Osteocyte (in vitro differentiated cells): ENCODE data around the gene TNFSF8. TPM values are rescaled to one million over a fixed set of nuclear protein-coding genes. Genes with fewer than 3 reads are reported as not detected.

Experiments
- DNase-seq: peaks from one replicate; pipeline ENCODE4 v3.0.0; 2021; ENCODE audit warnings: mixed read lengths; ENCODE audit not compliant: unreplicated experiment; ENCODE audit errors: extremely low spot score
- H3K27ac Mint-ChIP-seq: one replicate; pipeline ENCODE4 v1.8.0; 2021; ENCODE audit warnings: mild to moderate bottlenecking, mixed read lengths; ENCODE audit not compliant: unreplicated experiment
- H3K27me3 Mint-ChIP-seq: one replicate; pipeline ENCODE4 v1.8.0; 2021; ENCODE audit warnings: mixed read lengths; ENCODE audit not compliant: unreplicated experiment
- H3K36me3 Mint-ChIP-seq: one replicate; pipeline ENCODE4 v1.8.0; 2021; ENCODE audit warnings: mixed read lengths; ENCODE audit not compliant: unreplicated experiment
- H3K4me1 Mint-ChIP-seq: one replicate; pipeline ENCODE4 v1.8.0; 2021; ENCODE audit warnings: mixed read lengths; ENCODE audit not compliant: unreplicated experiment
- H3K4me3 Mint-ChIP-seq: one replicate; pipeline ENCODE4 v1.8.0; 2021; ENCODE audit warnings: mild to moderate bottlenecking, moderate library complexity, mixed read lengths; ENCODE audit not compliant: unreplicated experiment
- H3K9me3 Mint-ChIP-seq: one replicate; pipeline ENCODE4 v1.8.0; 2021; ENCODE audit warnings: mixed read lengths; ENCODE audit not compliant: unreplicated experiment
- CTCF ChIP-seq: fragments of 200-600 bp; sonication (generic); IDR thresholded peaks from 2 replicates; pipeline ENCODE4 v1.5.0; 2021; ENCODE audit warnings: antibody characterized with exemption, mild to moderate bottlenecking, moderate library complexity
- total RNA-seq: library from RNA; stranded (reverse); gene quantifications from 2 replicates; pipeline ENCODE4 v1.2.1, GENCODE V29; 2021

The TNFSF8 gene
- total RNA-seq, 1 donor from 2014 or later = not detected

GRCh38 chr9:114867327-114867726 is 63.1 kb downstream of the TNFSF8 start:
- DNase-seq = no peak
- no peak for TF ChIP-seq CTCF
- Mint-ChIP-seq H3K4me3 (no peak overlapping the region), H3K4me1 (peaks cover 4% of the 10 kb centered on the region), H3K36me3 (peaks cover 2% of the 10 kb centered on the region), H3K27me3 (no peaks in the 10 kb centered on the region), H3K27ac (no peak overlapping the region), H3K9me3 (no peaks in the 10 kb centered on the region)

- Mint-ChIP-seq H3K4me3 (no peak overlapping the region), H3K4me1 (peaks cover 7% of the 10 kb centered on the region)
Observed at GRCh38 chr9:114864471-114864870, 65.9 kb downstream of the TNFSF8 start.

GRCh38 chr9:114861922-114862605 is 68.3 kb downstream of the TNFSF8 start:
- H3K4me1 Mint-ChIP-seq = peaks cover 9% of the 10 kb centered on the region
- H3K36me3 Mint-ChIP-seq = no peaks in the 10 kb centered on the region
- TF ChIP-seq CTCF = no peak
- H3K27ac Mint-ChIP-seq = no peak overlapping the region
- no peak for DNase-seq
- no peaks in the 10 kb centered on the region for H3K9me3 Mint-ChIP-seq
- H3K27me3 Mint-ChIP-seq = no peaks in the 10 kb centered on the region
- no peak overlapping the region for H3K4me3 Mint-ChIP-seq

More at GRCh38 chr9:114864471-114864870, 65.9 kb downstream of the TNFSF8 start:
- TF ChIP-seq CTCF = no peak
- Mint-ChIP-seq H3K9me3 (no peaks in the 10 kb centered on the region), H3K27me3 (no peaks in the 10 kb centered on the region), H3K36me3 (no peaks in the 10 kb centered on the region), H3K27ac (no peak overlapping the region)
- DNase-seq = no peak

GRCh38 chr9:114861273-114861672 is 69.1 kb downstream of the TNFSF8 start:
- peaks cover 16% of the 10 kb centered on the region for H3K4me1 Mint-ChIP-seq

More at GRCh38 chr9:114861273-114861672, 69.1 kb downstream of the TNFSF8 start:
- no peak for TF ChIP-seq CTCF
- H3K27ac Mint-ChIP-seq = no peak overlapping the region
- H3K36me3 Mint-ChIP-seq = no peaks in the 10 kb centered on the region
- no peak overlapping the region for H3K4me3 Mint-ChIP-seq
- H3K9me3 Mint-ChIP-seq = no peaks in the 10 kb centered on the region
- DNase-seq = no peak
- no peaks in the 10 kb centered on the region for H3K27me3 Mint-ChIP-seq
